HCT116 (cell line): ENCODE results near the gene OCA2. TPM values are rescaled to one million over a fixed set of nuclear protein-coding genes. Genes with fewer than 3 reads are reported as not detected.

Experiments
- ATAC-seq: fragments of 200-7000 bp; cut with Tn5 transposase; 2 replicates; pipeline ENCODE4 v1.9.1; 2020; ENCODE audit warnings: mild to moderate bottlenecking, moderate library complexity
- BruUV-seq: library from RNA; stranded (reverse); fragments of 400-500 nt; replicated peaks from 2 replicates; lab custom pipeline; 2021; lab: Mats Ljungman, UMichigan
- CTCF ChIA-PET: fragments of 300-600 bp; sonication (Branson Sonifier 250); formaldehyde crosslinking; loops from one replicate; lab custom pipeline; 2021; ENCODE audit warnings: antibody characterized with exemption; lab: Charles Lee
- POLR2A ChIA-PET: fragments of 300-600, 350-600 bp; sonication (Branson Sonifier 250); formaldehyde crosslinking; loops from one replicate; lab custom pipeline; 2021; ENCODE audit warnings: antibody characterized with exemption; lab: Charles Lee
- RAD21 ChIA-PET, 2 experiments: fragments of 300-600 bp; sonication (Branson Sonifier 250); formaldehyde crosslinking; loops; one replicate each; lab custom pipeline; 2023; ENCODE audit warnings: low total read pairs in 2 of 2; ENCODE audit not compliant: uncharacterized antibody in 2 of 2, unreplicated experiment in 2 of 2, low non-redundant PET in 1 of 2; lab: Charles Lee
- DNase-seq: peaks from one replicate; pipeline ENCODE4 v3.0.0-alpha.2; 2010; ENCODE audit warnings: low read depth, low spot score
- H2AFZ ChIP-seq: fragments of 200-600 bp; shearing (Covaris generic), sonication (generic); 2 replicates; pipeline ENCODE4 v1.6.1; 2017; ENCODE audit warnings: low read depth, mixed run types, mixed read lengths, antibody characterized with exemption, low read length; ENCODE audit not compliant: poor library complexity, severe bottlenecking
- H3K27ac ChIP-seq: 2 replicates; pipeline ENCODE4 v1.5.1; 2012; ENCODE audit warnings: low read depth, low read length
- H3K27me3 ChIP-seq: fragments of 200-600 bp; sonication (generic); 2 replicates; pipeline ENCODE4 v1.6.1; 2016; ENCODE audit warnings: mixed run types, low read length, mixed read lengths; ENCODE audit not compliant: insufficient read depth
- H3K36me3 ChIP-seq, 2 experiments: fragments of 200-500 bp in 1 of 2; fragments of 200-600 bp in 1 of 2; sonication (Bioruptor generic) in 1 of 2; sonication (generic) in 1 of 2; 2 replicates each; pipeline versions ENCODE4 v1.5.1 to v1.6.1; 2014 to 2016; ENCODE audit warnings: low read length in 2 of 2, inconsistent platforms in 1 of 2, mixed read lengths in 1 of 2, mixed run types in 1 of 2; ENCODE audit not compliant: insufficient read depth in 2 of 2, control insufficient read depth in 1 of 2
- H3K4me1 ChIP-seq, 2 experiments: fragments of 200-600 bp in 1 of 2; sonication (generic) in 1 of 2; 2 replicates each; pipeline versions ENCODE4 v1.5.1 to v1.6.1; 2012 to 2017; ENCODE audit warnings: low read length in 2 of 2, inconsistent platforms in 1 of 2, mild to moderate bottlenecking in 1 of 2, mixed read lengths in 1 of 2, mixed run types in 1 of 2, moderate library complexity in 1 of 2; ENCODE audit not compliant: insufficient read depth in 2 of 2, control insufficient read depth in 1 of 2
- H3K4me2 ChIP-seq: fragments of 200-600 bp; sonication (generic); 2 replicates; pipeline ENCODE4 v1.6.1; 2017; ENCODE audit warnings: mixed run types, low read length, mixed read lengths
- H3K4me3 ChIP-seq, 2 experiments: fragments of 200-600 bp in 1 of 2; sonication (generic) in 1 of 2; replicated peaks in 1 of 2; 2 replicates each; pipeline ENCODE4 v1.5.1; 2011 to 2016; ENCODE audit warnings: low read length in 2 of 2, control low read depth in 1 of 2, low read depth in 1 of 2, mild to moderate bottlenecking in 1 of 2, mixed read lengths in 1 of 2, mixed run types in 1 of 2
- H3K79me2 ChIP-seq: fragments of 200-600 bp; sonication (generic); 2 replicates; pipeline ENCODE4 v1.6.1; 2017; ENCODE audit warnings: mild to moderate bottlenecking, mixed run types, low read length, moderate library complexity, mixed read lengths; ENCODE audit not compliant: insufficient read depth
- H3K9ac ChIP-seq: fragments of 200-600 bp; sonication (generic); 2 replicates; pipeline ENCODE4 v1.6.1; 2016; ENCODE audit warnings: low read length, mixed read lengths
- H3K9me2 ChIP-seq: fragments of 200-600 bp; sonication (generic), shearing (Covaris generic); 2 replicates; pipeline ENCODE4 v1.6.1; 2017; ENCODE audit warnings: mixed run types, mild to moderate bottlenecking, moderate library complexity; ENCODE audit not compliant: insufficient read depth
- H3K9me3 ChIP-seq, 2 experiments: fragments of 200-500 bp in 1 of 2; fragments of 200-600 bp in 1 of 2; sonication (Bioruptor generic) in 1 of 2; sonication (generic) in 1 of 2; 2 replicates each; pipeline ENCODE4 v1.6.1; 2014 to 2017; ENCODE audit warnings: low read length in 2 of 2, mixed read lengths in 2 of 2, inconsistent platforms in 1 of 2, low read depth in 1 of 2, mild to moderate bottlenecking in 1 of 2, mixed run types in 1 of 2, moderate library complexity in 1 of 2; ENCODE audit not compliant: control insufficient read depth in 1 of 2, insufficient read depth in 1 of 2
- H4K20me1 ChIP-seq: fragments of 200-600 bp; sonication (generic), shearing (Covaris generic); 2 replicates; pipeline ENCODE4 v1.6.1; 2017; ENCODE audit warnings: mixed run types, mild to moderate bottlenecking, moderate library complexity; ENCODE audit not compliant: insufficient read depth
- ATF3 ChIP-seq: IDR thresholded peaks from 2 replicates; pipeline ENCODE4 v1.6.1; 2012
- CBX3 ChIP-seq: IDR thresholded peaks from 2 replicates; pipeline ENCODE4 v1.6.1; 2012; ENCODE audit warnings: low read depth
- ELF1 ChIP-seq: IDR thresholded peaks from 2 replicates; pipeline ENCODE4 v1.6.1; 2012; ENCODE audit warnings: low read depth, borderline replicate concordance
- RAD21 ChIP-seq: IDR thresholded peaks from 2 replicates; pipeline ENCODE4 v1.6.1; 2012; ENCODE audit warnings: low read depth, mild to moderate bottlenecking
- intact Hi-C: fragments of 100-400 bp; cut with micrococcal nuclease; formaldehyde crosslinking; loops from 2 replicates; pipeline ENCODE4 v1.10.0; 2022
- total RNA-seq: library from RNA; stranded (reverse); gene quantifications from one replicate; pipeline ENCODE4 v1.2.1, GENCODE V29; 2021; ENCODE audit not compliant: unreplicated experiment

The OCA2 gene
- total RNA-seq, 1 experiment from 2014 or later, result not detected

- H3K27me3 ChIP-seq, result no peaks in the 10 kb centered on the region
- ChIA-PET CTCF (no interaction called here), POLR2A (no interaction called here), RAD21 (no interaction called here)
- BruUV-seq, result no TSS peak
- no peaks in the 10 kb centered on the region for H4K20me1 ChIP-seq
- H3K79me2 ChIP-seq, result no peaks in the 10 kb centered on the region
- no peaks in the 10 kb centered on the region for H3K4me1 ChIP-seq
- intact Hi-C loops, result no loop called here
- H3K9ac ChIP-seq, result no peak overlapping the region
- no peak for TF ChIP-seq RAD21
- TF ChIP-seq CBX3, result no peak
- no peak for TF ChIP-seq ELF1
- TF ChIP-seq, all 23 proteins: peak for 0
- ATAC-seq (no peak), DNase-seq (no peak)
- Histone ChIP-seq H3K9me2 (no peaks in the 10 kb centered on the region), H3K9me3 (no peaks in the 10 kb centered on the region), H3K4me2 (no peak overlapping the region), H3K36me3 (peaks cover 4 to 18% of the 10 kb centered on the region in 2 experiments; a peak in 2 of 4 replicates), H3K4me3 (no peak overlapping the region), H3K27ac (no peak overlapping the region), H2AFZ (no peak overlapping the region)
These were observed 13.8 kb upstream of the OCA2 start for GRCh38 chr15:28112962-28113361.

GRCh38 chr15:28112101-28112760 is 13.1 kb upstream of the OCA2 start:
- no TSS peak for BruUV-seq
- Histone ChIP-seq H3K4me3 (no peak overlapping the region), H3K27ac (no peak overlapping the region), H3K36me3 (peaks cover 4 to 18% of the 10 kb centered on the region in 2 experiments; a peak in 2 of 4 replicates), H3K9me2 (no peaks in the 10 kb centered on the region), H3K27me3 (no peaks in the 10 kb centered on the region), H3K4me1 (no peaks in the 10 kb centered on the region), H3K79me2 (no peaks in the 10 kb centered on the region), H3K9me3 (no peaks in the 10 kb centered on the region), H3K9ac (no peak overlapping the region), H2AFZ (no peak overlapping the region), H3K4me2 (no peak overlapping the region), H4K20me1 (no peaks in the 10 kb centered on the region)
- ATAC-seq (no peak), DNase-seq (no peak)
- RAD21 ChIA-PET, result no interaction called here
- CTCF ChIA-PET, result no interaction called here
- no peak for TF ChIP-seq ATF3
- intact Hi-C loops, result no loop called here
- POLR2A ChIA-PET, result no interaction called here
